Suppressor macrophage treated with lipopolysaccharide for 4 hours (primary cell): ENCODE results near the gene IL17REL.

Source experiments
- DNase-seq: peaks from one replicate; pipeline ENCODE4 v3.0.0-alpha.2; 2020

The IL17REL gene

GRCh38 chr22:49966041-49966773 is 46.4 kb downstream of the IL17REL start:
- DNase-seq: peak; percentile 55

GRCh38 chr22:49965091-49966040 is 47.2 kb downstream of the IL17REL start:
- DNase-seq: peak; percentile 33

GRCh38 chr22:49964136-49965090 is 48.2 kb downstream of the IL17REL start:
- DNase-seq: no peak

GRCh38 chr22:49963647-49964026 is 48.9 kb downstream of the IL17REL start:
- no peak for DNase-seq

GRCh38 chr22:49962751-49963646 is 49.6 kb downstream of the IL17REL start:
- peak; percentile 12 for DNase-seq

GRCh38 chr22:49962012-49962750 is 50.4 kb downstream of the IL17REL start:
- peak; percentile 96 for DNase-seq

DNA sequence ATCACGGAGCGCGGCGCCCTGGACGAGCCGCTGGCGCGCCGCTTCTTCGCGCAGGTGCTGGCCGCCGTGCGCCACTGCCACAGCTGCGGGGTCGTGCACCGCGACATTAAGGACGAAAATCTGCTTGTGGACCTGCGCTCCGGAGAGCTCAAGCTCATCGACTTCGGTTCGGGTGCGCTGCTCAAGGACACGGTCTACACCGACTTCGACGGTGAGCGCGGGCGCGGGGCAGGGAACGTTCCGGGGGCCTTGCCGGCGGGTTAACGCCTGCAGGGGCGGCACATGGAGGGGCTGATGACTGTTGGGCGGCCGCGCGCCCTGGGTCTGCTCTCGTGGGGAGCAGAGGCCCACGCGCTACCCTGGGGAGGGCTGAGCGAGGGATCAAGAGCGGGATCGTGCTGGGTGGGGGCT is 51.0 kb downstream of the IL17REL start:
- DNase-seq: no peak

DNA sequence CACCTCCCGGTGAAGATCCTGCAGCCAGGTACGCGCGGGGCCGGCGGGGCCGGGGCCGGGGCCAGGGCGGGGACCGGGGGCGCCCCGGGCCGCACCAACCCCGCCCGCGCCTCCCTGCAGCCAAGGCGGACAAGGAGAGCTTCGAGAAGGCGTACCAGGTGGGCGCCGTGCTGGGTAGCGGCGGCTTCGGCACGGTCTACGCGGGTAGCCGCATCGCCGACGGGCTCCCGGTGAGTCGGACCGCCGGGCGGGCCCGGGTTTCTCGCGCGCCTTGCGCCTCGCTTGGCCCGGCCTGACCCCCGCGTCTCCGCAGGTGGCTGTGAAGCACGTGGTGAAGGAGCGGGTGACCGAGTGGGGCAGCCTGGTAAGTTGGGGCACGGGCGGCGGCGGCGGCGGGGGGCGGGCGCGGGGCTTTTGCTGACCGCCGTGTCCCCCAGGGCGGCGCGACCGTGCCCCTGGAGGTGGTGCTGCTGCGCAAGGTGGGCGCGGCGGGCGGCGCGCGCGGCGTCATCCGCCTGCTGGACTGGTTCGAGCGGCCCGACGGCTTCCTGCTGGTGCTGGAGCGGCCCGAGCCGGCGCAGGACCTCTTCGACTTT is 51.5 kb downstream of the IL17REL start:
- peak; percentile 65 for DNase-seq

- peak; percentile 99 for DNase-seq
Measured at GRCh38 chr22:49960159-49961004, 52.2 kb downstream of the IL17REL start, which contains the start of gene PIM3. TSS of gene PIM3 (plus strand) at chr22:49960772. CDS start at chr22:49960948, 176 bp downstream.

DNA sequence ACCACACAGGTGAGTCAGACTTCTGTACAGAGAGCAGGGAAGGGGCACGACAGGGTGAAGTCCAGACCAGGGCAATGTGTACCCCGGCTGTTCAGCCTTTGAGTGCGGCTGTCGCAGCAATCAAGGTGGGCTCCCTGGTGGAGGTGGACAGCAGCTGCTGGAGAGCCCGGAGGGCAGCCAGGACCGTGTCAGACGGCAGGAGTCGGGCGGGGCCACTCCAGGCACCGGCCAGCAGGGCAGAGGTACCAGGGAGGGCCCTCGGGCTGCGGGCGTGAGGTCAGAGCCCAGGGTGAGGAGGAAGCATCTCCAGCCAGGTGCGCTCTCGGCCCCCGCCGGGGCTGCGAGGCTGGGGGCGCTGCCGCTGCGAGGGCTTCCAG is 52.8 kb downstream of the IL17REL start:
- peak; percentile 25 for DNase-seq

DNA sequence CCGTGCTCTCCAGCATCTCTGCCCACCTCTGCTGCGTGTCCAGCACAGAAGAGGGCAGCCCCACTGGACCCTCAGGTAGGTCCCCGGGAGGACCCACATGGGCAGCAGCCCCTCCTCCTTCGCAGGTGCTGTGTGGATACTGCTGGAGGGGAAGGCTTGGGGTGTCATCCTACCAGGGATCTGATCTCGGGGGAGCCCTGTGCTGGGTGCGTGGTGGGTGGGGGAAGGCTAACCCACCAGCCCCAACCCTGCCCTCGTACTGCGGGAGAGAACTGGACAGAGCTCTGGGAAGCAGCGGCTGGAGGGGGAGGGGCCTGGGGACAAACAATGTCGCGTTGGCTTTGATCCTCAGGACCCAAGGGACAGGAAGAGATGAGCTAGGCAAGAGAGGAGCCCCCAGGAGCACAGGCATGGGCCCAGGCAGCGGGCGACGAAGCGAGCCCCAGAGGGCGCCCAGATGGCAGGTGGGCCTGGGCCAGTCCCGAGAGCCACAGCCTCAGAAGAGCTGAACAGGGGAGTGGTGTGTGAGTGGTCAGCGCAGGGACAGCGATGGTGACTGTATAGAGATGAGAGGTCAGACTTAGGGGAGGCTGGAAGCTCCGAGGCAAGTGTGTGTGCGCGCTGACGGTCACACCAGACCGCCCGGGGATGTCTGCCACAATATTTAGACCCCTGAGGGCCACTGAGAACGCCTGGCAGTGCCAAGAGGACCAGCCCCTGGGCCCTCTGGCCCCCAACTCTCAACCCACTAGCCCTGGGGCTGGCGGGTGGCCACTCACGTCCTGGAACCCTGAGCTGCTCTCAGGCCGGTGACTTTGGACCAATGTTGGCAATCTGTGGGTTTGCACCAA is 53.4 kb downstream of the IL17REL start:
- no peak for DNase-seq

- DNase-seq: no peak
Measured at GRCh38 chr22:49958366-49958921, 54.1 kb downstream of the IL17REL start.

GRCh38 chr22:49957826-49958365 is 54.7 kb downstream of the IL17REL start:
- no peak for DNase-seq

DNA sequence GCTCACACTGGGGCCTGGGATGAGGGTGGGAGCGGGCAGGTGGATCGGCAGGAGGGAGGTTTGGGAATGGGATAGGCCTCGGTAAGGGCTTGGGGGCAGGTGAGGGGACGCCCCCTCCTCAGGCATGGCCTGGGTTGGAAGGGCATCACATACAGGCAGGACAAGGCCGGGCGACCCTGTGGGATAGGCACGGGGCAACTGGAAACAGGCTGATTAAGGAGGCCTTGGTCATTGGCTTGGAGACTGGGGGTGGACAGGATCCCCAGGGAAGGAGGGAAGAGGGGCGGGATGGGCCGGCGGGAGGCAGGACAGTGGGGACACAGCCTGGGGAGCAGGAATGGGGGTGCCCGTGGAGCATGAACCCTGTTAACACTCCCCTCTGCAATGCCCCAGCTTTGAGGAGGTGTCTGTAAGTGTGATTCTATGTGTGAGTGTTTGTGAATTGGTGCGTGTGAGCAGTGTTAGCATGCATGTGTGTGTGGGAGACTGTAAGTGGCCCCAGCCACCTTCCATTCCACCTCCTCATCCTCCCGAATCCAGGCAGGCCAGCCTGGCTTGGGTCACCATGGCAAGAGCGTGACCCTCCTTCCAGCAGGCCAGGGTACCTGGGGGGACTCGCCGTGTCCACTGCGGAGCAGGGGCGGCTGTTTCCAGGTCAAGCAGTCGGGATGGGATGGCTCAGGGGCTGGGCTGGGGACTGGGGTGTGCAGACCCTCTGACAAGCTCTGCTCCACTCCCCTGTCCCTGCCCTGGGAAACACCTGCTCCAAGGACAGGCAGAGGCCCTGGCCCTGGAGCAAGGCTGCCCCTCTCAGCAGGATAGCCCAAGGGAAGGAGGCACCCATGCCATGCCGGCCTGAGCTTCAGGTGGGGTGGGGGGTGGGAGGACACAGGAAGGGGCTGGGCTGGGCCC is 55.4 kb downstream of the IL17REL start:
- DNase-seq: no peak

- DNase-seq: no peak
Measured at GRCh38 chr22:49956418-49956770, 56.2 kb downstream of the IL17REL start.

DNA sequence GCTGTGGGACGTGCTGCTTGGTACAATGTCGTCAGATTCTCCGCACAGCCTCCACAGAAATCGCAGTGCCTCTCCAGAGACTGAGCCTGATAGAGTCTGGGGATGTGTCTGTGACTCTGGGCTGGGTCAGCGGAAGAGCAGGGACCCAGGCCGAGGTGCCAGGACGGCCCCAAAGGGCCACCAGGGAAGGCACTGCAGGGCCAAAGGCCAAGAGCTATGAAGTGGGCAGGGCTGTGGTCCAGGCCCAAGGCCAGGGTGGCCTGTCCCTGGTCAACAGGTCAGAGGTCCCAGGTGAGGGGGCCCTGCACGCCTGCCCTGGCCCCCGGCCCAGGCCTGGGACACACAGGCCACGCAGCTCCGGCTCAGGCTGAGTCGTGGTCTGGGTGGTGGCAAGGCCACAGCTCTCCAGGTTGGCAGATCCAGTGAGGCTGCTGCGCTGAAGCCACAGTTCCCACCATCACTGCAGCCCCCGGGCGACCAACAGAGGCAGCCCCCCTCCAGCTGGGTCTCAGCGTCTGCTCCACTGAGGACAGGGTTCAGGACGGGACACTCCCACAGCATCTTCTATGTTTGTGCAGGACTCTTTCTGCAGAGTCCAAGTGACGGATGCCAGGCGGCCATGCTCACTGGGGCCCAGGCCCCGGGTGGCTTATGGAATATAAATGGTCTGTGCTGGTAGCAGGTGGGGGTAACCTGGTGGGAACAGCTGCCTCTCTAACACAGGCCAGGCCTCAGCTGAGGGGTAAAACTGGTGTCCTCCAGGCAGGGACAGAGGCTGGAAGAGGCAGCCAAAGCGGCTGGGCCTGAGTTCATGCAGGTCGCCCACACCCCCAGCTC is 56.8 kb downstream of the IL17REL start:
- no peak for DNase-seq
